ENCODE data around the gene SLC8B1. TPM values are rescaled to one million over a fixed set of nuclear protein-coding genes. Genes with fewer than 3 reads are reported as not detected.

Gene SLC8B1
- total RNA-seq, 2 donors from 2014 or later = 23.1 to 94.7 TPM

GRCh38 chr12:113310489-113310888, 24.4 kb downstream of the SLC8B1 start:
- WGBS = 100% methylated on average over 1 of the region's 1 CpG
- no peaks in the 10 kb centered on the region for H3K9me3 ChIP-seq
- no peaks in the 10 kb centered on the region for H3K27me3 ChIP-seq (replicated peaks; ENCODE audit: insufficient read depth)
- no peaks in the 10 kb centered on the region for H3K4me1 ChIP-seq (replicated peaks)
- TF ChIP-seq POLR2A (IDR thresholded peaks at IDR 0.05) = no peak
- TF ChIP-seq POLR2AphosphoS5 (IDR thresholded peaks at IDR 0.05) = no peak
- no peak for TF ChIP-seq CTCF (IDR thresholded peaks at IDR 0.05)
- H3K36me3 ChIP-seq = peaks cover 0 to 3% of the 10 kb centered on the region in 2 donors
- no peak for DNase-seq (ENCODE audit: low spot score)
- intact Hi-C loops (cut with DNase I) = loop anchor here (10.0 kb wide), 2 partner anchors 114 to 116 kb away; partner anchors contain the start of gene SDSL
- H3K4me3 ChIP-seq = no peak overlapping the region
- H3K27ac ChIP-seq = no peak overlapping the region

GRCh38 chr12:113306382-113306781, 28.5 kb downstream of the SLC8B1 start:
- 81% methylated on average over 11 of the region's 11 CpGs for WGBS
- intact Hi-C loops (cut with DNase I) = no loop called here
- Histone ChIP-seq H3K36me3 (peaks cover 0 to 3% of the 10 kb centered on the region in 2 donors), H3K4me3 (no peak overlapping the region), H3K4me1 (replicated peaks) (no peaks in the 10 kb centered on the region), H3K27ac (no peak overlapping the region), H3K9me3 (no peaks in the 10 kb centered on the region), H3K27me3 (replicated peaks; ENCODE audit: insufficient read depth) (no peaks in the 10 kb centered on the region)
- DNase-seq (ENCODE audit: low spot score) = no peak
- TF ChIP-seq CTCF (IDR thresholded peaks at IDR 0.05) = no peak
- no peak for TF ChIP-seq POLR2AphosphoS5 (IDR thresholded peaks at IDR 0.05)
- TF ChIP-seq POLR2A (IDR thresholded peaks at IDR 0.05) = no peak

GRCh38 chr12:113305281-113305856, 29.5 kb downstream of the SLC8B1 start:
- no peak for DNase-seq (ENCODE audit: low spot score)
- H3K9me3 ChIP-seq = no peaks in the 10 kb centered on the region
- intact Hi-C loops (cut with DNase I) = no loop called here
- no peaks in the 10 kb centered on the region for H3K4me1 ChIP-seq (replicated peaks)
- 92% methylated on average over 11 of the region's 11 CpGs for WGBS
- TF ChIP-seq CTCF (IDR thresholded peaks at IDR 0.05) (no peak), POLR2A (IDR thresholded peaks at IDR 0.05) (no peak), POLR2AphosphoS5 (IDR thresholded peaks at IDR 0.05) (no peak)
- H3K27ac ChIP-seq = no peak overlapping the region
- H3K4me3 ChIP-seq = no peak overlapping the region
- H3K27me3 ChIP-seq (replicated peaks; ENCODE audit: insufficient read depth) = no peaks in the 10 kb centered on the region
- peaks cover 0 to 3% of the 10 kb centered on the region in 2 donors for H3K36me3 ChIP-seq

- no peak overlapping the region for H3K4me3 ChIP-seq
- no peaks in the 10 kb centered on the region for H3K27me3 ChIP-seq (replicated peaks; ENCODE audit: insufficient read depth)
- peak; percentile 27 for TF ChIP-seq POLR2AphosphoS5 (IDR thresholded peaks at IDR 0.05)
- TF ChIP-seq POLR2A (IDR thresholded peaks at IDR 0.05) = no peak
- TF ChIP-seq CTCF (IDR thresholded peaks at IDR 0.05) = no peak
- no peaks in the 10 kb centered on the region for H3K4me1 ChIP-seq (replicated peaks)
- H3K27ac ChIP-seq = no peak overlapping the region
- no peaks in the 10 kb centered on the region for H3K9me3 ChIP-seq
- WGBS = 46% methylated on average over 19 of the region's 19 CpGs
- DNase-seq (ENCODE audit: low spot score) = peak; percentile 22
- peaks cover 0 to 3% of the 10 kb centered on the region in 2 donors for H3K36me3 ChIP-seq
- intact Hi-C loops (cut with DNase I) = no loop called here
Measured at GRCh38 chr12:113302886-113303640, 31.8 kb downstream of the SLC8B1 start.
